Liver (tissue), 9 donors: Measurements from ENCODE around the gene PAQR7. TPM values are rescaled to one million over a fixed set of nuclear protein-coding genes. Genes with fewer than 3 reads are reported as not detected.

Source experiments
- DNase-seq: peaks from one replicate; pipeline ENCODE4 v3.0.0-alpha.2; 2017; ENCODE audit warnings: low spot score
- H3K27ac ChIP-seq, 2 donors: one replicate each; pipeline ENCODE4 v1.7.0; 2013; ENCODE audit warnings: inconsistent platforms in 2 of 2, low read length in 2 of 2, control low read depth in 1 of 2, low read depth in 1 of 2, mild to moderate bottlenecking in 1 of 2
- H3K27me3 ChIP-seq, 4 donors: one replicate each; pipeline versions ENCODE4 v1.6.1 to v1.7.0; 2013; ENCODE audit warnings: low read length in 3 of 4, inconsistent platforms in 1 of 4, mild to moderate bottlenecking in 1 of 4, moderate library complexity in 1 of 4; ENCODE audit not compliant: control insufficient read depth in 4 of 4, insufficient read depth in 4 of 4
- H3K36me3 ChIP-seq, 4 donors: one replicate each; pipeline versions ENCODE4 v1.6.1 to v1.7.0; 2013; ENCODE audit warnings: low read length in 3 of 4, mild to moderate bottlenecking in 3 of 4, low read depth in 1 of 4, moderate library complexity in 1 of 4; ENCODE audit not compliant: control insufficient read depth in 4 of 4, insufficient read depth in 3 of 4
- H3K4me1 ChIP-seq, 4 donors: one replicate each; pipeline versions ENCODE4 v1.6.1 to v1.7.0; 2013; ENCODE audit warnings: low read length in 3 of 4, mild to moderate bottlenecking in 3 of 4, moderate library complexity in 1 of 4; ENCODE audit not compliant: control insufficient read depth in 4 of 4, insufficient read depth in 4 of 4
- H3K4me3 ChIP-seq, 3 donors: one replicate each; pipeline versions ENCODE4 v1.6.1 to v1.7.0; 2013; ENCODE audit warnings: low read length in 3 of 3, control low read depth in 1 of 3, low read depth in 1 of 3, mild to moderate bottlenecking in 1 of 3
- H3K9ac ChIP-seq, 2 donors: one replicate each; pipeline ENCODE4 v1.7.0; 2013; ENCODE audit warnings: low read length in 2 of 2, mild to moderate bottlenecking in 2 of 2, moderate library complexity in 2 of 2, control low read depth in 1 of 2, low read depth in 1 of 2
- H3K9me3 ChIP-seq, 4 donors: one replicate each; pipeline versions ENCODE4 v1.6.1 to v1.7.0; 2013; ENCODE audit warnings: low read length in 3 of 4; ENCODE audit not compliant: control insufficient read depth in 4 of 4
- ATF3 ChIP-seq: IDR thresholded peaks from 2 replicates; pipeline ENCODE4 v1.6.1; 2016; ENCODE audit warnings: antibody characterized with exemption
- CTCF ChIP-seq: fragments of 150-350 bp; IDR thresholded peaks from 2 replicates; pipeline ENCODE4 v1.5.1; 2017; ENCODE audit warnings: improper control_type of control experiment, low read depth, low read length; ENCODE audit not compliant: missing input control
- EGR1 ChIP-seq, 2 donors: IDR thresholded peaks; 2 replicates each; pipeline ENCODE4 v1.6.1; 2016 to 2018; ENCODE audit warnings: antibody characterized with exemption in 2 of 2, low read depth in 2 of 2
- FOXA1 ChIP-seq: IDR thresholded peaks from 2 replicates; pipeline ENCODE4 v1.6.1; 2016; ENCODE audit warnings: antibody characterized with exemption
- FOXA2 ChIP-seq: IDR thresholded peaks from 2 replicates; pipeline ENCODE4 v1.6.1; 2016; ENCODE audit warnings: antibody characterized with exemption
- GABPA ChIP-seq, 2 donors: IDR thresholded peaks in 1 of 2; conservative IDR thresholded peaks in 1 of 2; 2 replicates each; pipeline ENCODE4 v1.6.1; 2016; ENCODE audit warnings: antibody characterized with exemption in 2 of 2, mild to moderate bottlenecking in 1 of 2, moderate library complexity in 1 of 2
- HNF4A ChIP-seq, 2 donors: conservative IDR thresholded peaks; 2 replicates each; pipeline ENCODE4 v1.6.1; 2016; ENCODE audit warnings: antibody characterized with exemption in 2 of 2, mild to moderate bottlenecking in 2 of 2
- HNF4G ChIP-seq: IDR thresholded peaks from 2 replicates; pipeline ENCODE4 v1.6.1; 2016; ENCODE audit warnings: antibody characterized with exemption
- JUND ChIP-seq, 2 donors: IDR thresholded peaks; 2 replicates each; pipeline ENCODE4 v1.6.1; 2016; ENCODE audit warnings: antibody characterized with exemption in 2 of 2
- MAX ChIP-seq: IDR thresholded peaks from 2 replicates; pipeline ENCODE4 v1.6.1; 2016; ENCODE audit warnings: antibody characterized with exemption
- NR2F2 ChIP-seq: IDR thresholded peaks from 2 replicates; pipeline ENCODE4 v1.6.1; 2016; ENCODE audit warnings: antibody characterized with exemption
- RAD21 ChIP-seq, 2 donors: IDR thresholded peaks; 2 replicates each; pipeline ENCODE4 v1.6.1; 2016; ENCODE audit warnings: antibody characterized with exemption in 2 of 2, mild to moderate bottlenecking in 2 of 2
- REST ChIP-seq: IDR thresholded peaks from 2 replicates; pipeline ENCODE4 v1.6.1; 2016; ENCODE audit warnings: antibody characterized with exemption, mild to moderate bottlenecking
- RXRA ChIP-seq, 2 donors: IDR thresholded peaks; 2 replicates each; pipeline ENCODE4 v1.6.1; 2017 to 2018; ENCODE audit warnings: antibody characterized with exemption in 2 of 2, mild to moderate bottlenecking in 1 of 2
- SP1 ChIP-seq: IDR thresholded peaks from 2 replicates; pipeline ENCODE4 v1.6.1; 2018; ENCODE audit warnings: antibody characterized with exemption, mild to moderate bottlenecking
- TAF1 ChIP-seq: conservative IDR thresholded peaks from 2 replicates; pipeline ENCODE4 v1.6.1; 2016; ENCODE audit warnings: antibody characterized with exemption, mild to moderate bottlenecking
- YY1 ChIP-seq: IDR thresholded peaks from 2 replicates; pipeline ENCODE4 v1.6.1; 2016; ENCODE audit warnings: antibody characterized with exemption, mild to moderate bottlenecking
- ZBTB33 ChIP-seq: IDR thresholded peaks from 2 replicates; pipeline ENCODE4 v1.6.1; 2016; ENCODE audit warnings: antibody characterized with exemption
- WGBS: extraction: QIAGEN DNeasy Blood & Tissue Kit; methylation state at CpG from one replicate; pipeline ENCODE4 v1.1.7; 2013; 5-methylcytosine and 5-hydroxymethylcytosine counted together
- polyA plus RNA-seq, 2 donors: library from polyadenylated mRNA; stranded (reverse) in 1 of 2; unstranded in 1 of 2; fragments of 200-250 nt in 1 of 2; fragments of >200 nt in 1 of 2; fragmentation: Nextera tagmentation in 1 of 2; extraction: Ambion mirVana in 1 of 2; gene quantifications; one replicate each; pipeline versions ENCODE4 v1.2.1 to v1.2.3, GENCODE V29; 2013 to 2015
- total RNA-seq, 2 donors: library from RNA; depleted of rRNA; stranded (reverse); fragments of >200 nt; gene quantifications; one replicate each; pipeline ENCODE4 v1.2.3, GENCODE V29; 2014
- donor health status: healthy.
- donor health status: healthy.
- donor health status: healthy.
- donor health status: healthy.
- donor health status: healthy.

PAQR7 gene
- total and polyA plus RNA-seq, 4 donors: 1.5 to 9.0 (median 1.8) TPM

GRCh38 chr1:25874209-25874608 is 1.3 kb downstream of the PAQR7 start:
- DNase-seq: no peak
- Histone ChIP-seq H3K27ac (no peak overlapping the region), H3K4me1 (peaks cover 20 to 67% (median 60%) of the 10 kb centered on the region in 4 donors), H3K9me3 (no peaks in the 10 kb centered on the region), H3K4me3 (no peak overlapping the region), H3K27me3 (no peaks in the 10 kb centered on the region), H3K9ac (no peak overlapping the region), H3K36me3 (no peaks in the 10 kb centered on the region)
- TF ChIP-seq ATF3: no peak
- TF ChIP-seq NR2F2: no peak
- no peak for TF ChIP-seq SP1
- no peak for TF ChIP-seq RXRA (IDR thresholded peaks at IDR 0.05)
- TF ChIP-seq GABPA (IDR thresholded peaks at IDR 0.05 in 1 of 2, conservative IDR thresholded peaks at IDR 0.05 in 1 of 2): no peak
- TF ChIP-seq HNF4A (conservative IDR thresholded peaks at IDR 0.05): no peak
- no peak for TF ChIP-seq CTCF
- no peak for TF ChIP-seq HNF4G
- TF ChIP-seq FOXA1: no peak
- no peak for TF ChIP-seq MAX
- no peak for TF ChIP-seq ZBTB33
- no peak for TF ChIP-seq REST
- TF ChIP-seq TAF1: no peak
- no peak for TF ChIP-seq FOXA2
- no peak for TF ChIP-seq JUND (IDR thresholded peaks at IDR 0.05)
- TF ChIP-seq RAD21 (IDR thresholded peaks at IDR 0.05): no peak
- TF ChIP-seq EGR1 (IDR thresholded peaks at IDR 0.05; ENCODE audit: low read depth in 2 of 2): no peak
- no peak for TF ChIP-seq YY1
- 95% methylated on average over 3 of the region's 3 CpGs for WGBS
